DND-41 (cell line): ENCODE data around the gene ILF3.

Source experiments
- EZH2 ChIP-seq: IDR thresholded peaks from 3 replicates; pipeline ENCODE4 v1.6.1; 2012; ENCODE audit warnings: borderline replicate concordance, low read depth, mild to moderate bottlenecking, moderate library complexity, low read length, inconsistent platforms; ENCODE audit not compliant: severe bottlenecking
- TF ChIP-seq, protein P1 (sequence below): IDR thresholded peaks from 2 replicates; pipeline ENCODE4 v1.5.1; 2012; ENCODE audit warnings: borderline replicate concordance, low read length, moderate library complexity, mild to moderate bottlenecking; ENCODE audit not compliant: poor library complexity, severe bottlenecking; ENCODE audit errors: extremely low read depth

- TF ChIP-seq, protein P1, sequence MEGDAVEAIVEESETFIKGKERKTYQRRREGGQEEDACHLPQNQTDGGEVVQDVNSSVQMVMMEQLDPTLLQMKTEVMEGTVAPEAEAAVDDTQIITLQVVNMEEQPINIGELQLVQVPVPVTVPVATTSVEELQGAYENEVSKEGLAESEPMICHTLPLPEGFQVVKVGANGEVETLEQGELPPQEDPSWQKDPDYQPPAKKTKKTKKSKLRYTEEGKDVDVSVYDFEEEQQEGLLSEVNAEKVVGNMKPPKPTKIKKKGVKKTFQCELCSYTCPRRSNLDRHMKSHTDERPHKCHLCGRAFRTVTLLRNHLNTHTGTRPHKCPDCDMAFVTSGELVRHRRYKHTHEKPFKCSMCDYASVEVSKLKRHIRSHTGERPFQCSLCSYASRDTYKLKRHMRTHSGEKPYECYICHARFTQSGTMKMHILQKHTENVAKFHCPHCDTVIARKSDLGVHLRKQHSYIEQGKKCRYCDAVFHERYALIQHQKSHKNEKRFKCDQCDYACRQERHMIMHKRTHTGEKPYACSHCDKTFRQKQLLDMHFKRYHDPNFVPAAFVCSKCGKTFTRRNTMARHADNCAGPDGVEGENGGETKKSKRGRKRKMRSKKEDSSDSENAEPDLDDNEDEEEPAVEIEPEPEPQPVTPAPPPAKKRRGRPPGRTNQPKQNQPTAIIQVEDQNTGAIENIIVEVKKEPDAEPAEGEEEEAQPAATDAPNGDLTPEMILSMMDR = no peak
- TF ChIP-seq EZH2 = no peak
Observed at GRCh38 chr19:10682397-10683063, 28.4 kb downstream of the ILF3 start.
